HG03354 (cell line): ENCODE data around the gene SPATA13.

Experiments
- ATAC-seq: cut with Tn5 transposase; IDR thresholded peaks from one replicate; pipeline ENCODE4 v1.9.1; 2021; ENCODE audit warnings: mild to moderate bottlenecking; ENCODE audit not compliant: unreplicated experiment, poor library complexity, severe bottlenecking

SPATA13 gene

DNA sequence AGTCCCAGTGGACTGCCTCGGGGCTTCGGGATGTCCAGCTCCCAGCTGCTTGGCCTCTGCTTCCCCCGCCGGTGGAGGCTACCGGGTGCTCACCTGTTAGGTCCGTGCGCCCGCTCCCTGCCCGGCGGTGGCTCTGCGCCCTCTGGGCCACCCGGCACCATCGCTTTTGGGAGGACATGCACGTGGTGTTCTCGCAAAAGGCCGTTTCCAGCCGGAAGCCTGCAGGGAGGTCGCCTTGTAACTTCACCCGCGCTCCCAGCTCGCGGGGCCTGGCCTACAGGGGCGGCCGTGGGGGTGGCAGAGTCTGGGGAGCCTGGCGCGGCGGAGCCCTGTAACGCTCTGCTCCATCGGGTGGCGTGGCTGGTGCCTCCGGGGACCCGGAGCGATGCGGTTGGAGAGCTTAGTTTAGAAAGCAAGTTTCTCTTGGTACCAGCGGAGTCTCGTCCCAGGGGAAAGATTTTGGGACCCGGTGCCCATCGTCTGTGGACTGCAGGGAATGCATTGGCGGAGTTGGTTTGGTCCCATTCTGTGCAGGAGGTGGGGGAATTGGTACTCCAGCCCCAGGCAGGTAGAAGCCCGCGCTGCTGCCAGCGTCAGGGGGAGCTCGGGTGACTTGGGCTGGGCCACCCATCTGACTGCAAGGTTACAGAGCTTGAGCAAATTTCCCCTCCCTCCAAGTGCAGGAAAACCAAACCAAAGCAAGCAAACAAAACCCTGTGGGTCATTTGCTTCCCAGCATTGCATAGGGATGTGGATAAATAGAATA is 673 bp downstream of the SPATA13 start:
- peak; percentile 52 for ATAC-seq

DNA sequence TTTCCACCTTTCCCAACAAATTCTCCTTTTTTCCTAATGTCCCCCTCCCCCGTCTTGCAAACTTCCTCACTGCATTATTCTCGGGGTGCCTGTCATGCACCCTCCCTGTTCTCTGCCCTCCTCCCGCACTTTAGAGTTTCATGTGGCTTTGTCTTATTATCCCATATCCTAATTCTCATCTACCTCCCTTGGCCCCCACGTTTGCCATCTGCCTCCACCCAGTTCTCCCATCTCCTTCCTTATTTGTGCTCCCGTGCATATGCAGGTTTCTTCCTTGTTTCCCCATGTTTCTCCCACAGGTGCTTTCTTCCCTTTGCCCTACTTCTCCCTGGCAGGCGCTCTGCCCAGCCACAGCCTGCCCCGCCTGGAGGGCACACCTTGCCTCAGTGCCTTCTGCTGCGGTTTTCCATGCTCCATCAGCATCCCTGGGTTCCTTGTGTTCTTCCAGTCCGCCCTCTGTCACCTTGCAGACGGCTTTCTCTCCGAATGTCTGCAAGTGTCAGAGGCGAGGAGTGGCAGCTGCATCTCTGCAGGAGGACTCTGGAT is 1.5 kb downstream of the SPATA13 start:
- no peak for ATAC-seq

DNA sequence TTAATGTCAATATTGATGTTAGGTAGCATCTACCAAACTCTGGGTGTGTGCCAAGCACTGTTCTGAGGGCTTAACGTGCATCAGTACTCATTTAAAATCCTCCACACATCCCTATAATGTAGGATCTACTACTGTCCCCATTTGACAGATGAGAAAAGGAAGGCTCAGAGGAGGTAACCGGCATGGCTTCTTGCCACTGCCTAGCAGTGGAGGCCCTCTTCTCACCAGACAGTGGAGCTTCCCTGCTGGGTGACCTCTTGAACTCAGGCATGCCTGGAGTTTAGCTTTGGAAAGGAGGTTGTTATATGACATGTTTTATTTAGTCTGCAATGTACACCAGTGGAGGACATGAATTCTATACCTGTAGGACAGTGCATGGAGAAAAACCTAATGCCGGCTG is 2.1 kb downstream of the SPATA13 start:
- ATAC-seq = no peak

DNA sequence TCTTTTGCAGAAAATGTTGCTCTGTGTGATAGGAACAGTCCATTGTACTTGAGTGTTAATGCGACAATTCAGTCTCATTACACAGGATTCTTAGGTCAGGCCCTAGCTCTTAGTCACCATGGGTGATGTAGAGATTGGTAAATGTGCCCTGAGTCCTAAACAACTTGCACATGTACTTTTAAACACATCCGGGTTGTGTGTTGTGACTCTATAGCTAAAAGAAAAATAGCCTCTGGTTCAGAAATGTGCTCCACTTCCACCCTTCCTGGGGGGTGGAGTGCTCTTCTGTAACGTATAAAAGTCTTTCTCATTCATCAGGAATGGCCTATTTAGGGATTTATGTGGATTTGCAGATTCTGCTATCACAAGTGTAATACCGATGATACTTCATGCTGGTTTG is 5.2 kb downstream of the SPATA13 start:
- ATAC-seq = no peak

DNA sequence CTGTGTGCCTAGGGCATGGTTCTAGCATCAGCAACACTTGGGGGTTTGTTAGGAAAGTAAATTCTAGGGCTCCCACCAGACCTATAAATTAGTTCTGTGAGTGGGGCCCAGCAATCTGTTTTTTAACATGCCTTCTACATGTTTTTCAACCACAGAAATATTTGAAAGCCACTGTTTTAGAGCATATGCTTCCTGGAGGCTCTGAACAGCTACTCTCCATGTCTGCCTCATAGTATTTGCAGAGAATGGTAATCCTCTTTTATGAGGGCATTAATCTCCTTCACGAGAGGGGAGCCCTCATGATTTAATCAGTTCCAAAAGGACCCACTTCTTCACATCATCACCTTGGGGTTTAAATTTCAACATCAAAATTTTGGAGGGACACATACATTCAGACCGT is 6.0 kb downstream of the SPATA13 start:
- ATAC-seq = no peak

DNA sequence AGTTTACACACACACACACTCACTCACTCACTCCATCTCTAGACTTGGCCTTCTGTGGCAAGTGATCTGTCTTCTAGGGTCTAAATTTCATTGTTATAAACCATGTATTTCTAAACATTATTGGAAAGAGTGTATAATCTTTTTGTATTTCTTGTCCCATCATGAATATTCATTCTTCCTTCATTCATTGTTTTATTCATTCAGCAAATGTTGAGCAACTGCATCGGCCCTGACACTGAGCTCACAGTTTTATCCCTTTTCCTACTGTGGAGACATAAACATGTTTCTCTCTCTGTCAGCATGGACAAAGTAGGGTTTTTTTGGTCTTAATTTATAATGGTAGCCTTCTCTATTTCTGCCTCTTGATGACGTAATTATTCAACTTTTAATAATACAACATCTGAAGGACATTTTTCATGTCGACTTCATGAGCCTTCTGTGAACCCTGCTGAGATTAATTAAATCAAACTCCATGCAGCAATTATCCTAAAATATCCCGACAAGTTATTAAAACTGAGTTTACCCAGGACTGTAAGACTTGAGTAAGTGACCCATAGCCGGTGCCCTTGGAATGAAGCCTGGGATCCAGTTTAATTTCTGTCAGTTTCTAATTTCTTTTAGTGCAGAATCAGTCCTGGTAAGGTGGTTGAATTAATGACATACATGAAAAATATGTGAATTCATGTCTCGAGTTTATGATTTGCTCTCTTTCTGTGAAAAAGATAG is 7.3 kb downstream of the SPATA13 start:
- no peak for ATAC-seq

DNA sequence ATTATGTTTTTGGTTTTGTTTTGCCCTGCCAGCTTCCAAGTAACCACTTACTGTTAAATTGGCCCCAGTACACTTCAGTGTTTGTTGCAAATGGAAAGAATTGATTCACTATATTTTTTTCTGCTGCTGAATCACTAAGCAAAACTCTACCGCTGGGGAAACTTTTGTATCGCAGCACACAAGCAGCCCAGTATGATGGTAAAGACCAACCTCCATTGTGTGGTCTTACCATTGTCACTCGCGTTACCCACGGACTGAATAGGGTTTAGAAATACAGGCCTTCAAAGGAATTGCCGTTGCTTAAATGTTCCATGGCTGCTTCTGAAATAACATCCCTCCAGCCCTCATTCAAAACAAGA is 7.9 kb downstream of the SPATA13 start:
- ATAC-seq = no peak

DNA sequence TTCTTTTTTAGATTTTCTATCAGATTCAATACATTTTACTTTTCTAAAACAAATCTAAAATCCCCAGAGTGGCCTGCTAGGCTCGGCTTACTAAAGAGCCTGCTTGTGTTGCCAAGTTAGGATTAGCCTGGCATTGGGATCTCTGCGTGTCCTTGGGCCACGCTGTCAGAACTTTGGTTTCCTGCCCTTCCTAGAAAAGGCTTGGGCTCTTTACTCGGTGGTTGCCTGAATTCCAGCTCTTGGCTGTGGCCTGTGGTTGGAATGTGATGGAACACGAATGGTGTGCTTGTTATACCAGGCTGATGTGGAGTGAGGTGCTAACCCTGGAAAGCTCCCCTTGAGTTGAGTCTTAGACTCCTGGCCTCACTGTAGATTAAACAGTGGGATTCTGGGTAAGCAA is 8.5 kb downstream of the SPATA13 start:
- no peak for ATAC-seq

DNA sequence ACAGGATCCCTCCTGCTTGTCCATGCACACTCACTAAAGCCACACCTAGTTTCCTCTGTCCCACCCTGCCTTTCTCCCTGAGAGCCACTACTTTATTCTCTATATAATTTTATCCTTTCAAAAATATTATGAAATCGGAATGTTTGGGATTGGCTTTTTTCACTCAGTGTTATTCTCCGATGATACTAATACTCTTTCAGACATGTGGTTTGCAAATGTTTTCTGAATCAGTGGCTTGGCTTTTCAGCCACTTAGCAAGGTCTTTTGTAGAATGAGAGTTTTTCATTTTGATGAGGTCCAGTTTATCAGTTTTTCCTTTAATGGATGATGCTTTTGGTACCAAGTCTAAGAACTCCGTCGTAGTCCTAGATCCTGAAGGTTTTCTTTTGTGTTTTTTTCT is 11.6 kb downstream of the SPATA13 start:
- ATAC-seq = no peak

DNA sequence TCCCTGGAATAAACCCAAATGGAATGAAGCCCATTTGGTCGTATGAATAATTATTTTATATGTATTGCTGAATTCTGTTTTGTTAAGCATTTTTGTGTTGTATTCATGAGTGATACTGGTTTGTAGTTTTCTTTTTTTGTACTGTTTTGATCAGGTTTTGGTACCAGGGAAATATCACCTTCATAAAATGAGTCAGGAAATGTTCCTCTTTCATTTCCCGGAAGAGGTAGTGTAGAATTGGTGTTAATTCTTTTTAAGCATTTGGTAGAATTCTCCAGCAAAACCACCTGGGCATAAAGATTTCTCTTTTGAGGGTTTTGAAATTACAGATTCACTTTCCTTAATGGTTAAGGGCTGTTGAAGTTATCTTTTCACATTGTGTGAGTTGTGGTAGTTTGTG is 13.3 kb downstream of the SPATA13 start:
- ATAC-seq = no peak

DNA sequence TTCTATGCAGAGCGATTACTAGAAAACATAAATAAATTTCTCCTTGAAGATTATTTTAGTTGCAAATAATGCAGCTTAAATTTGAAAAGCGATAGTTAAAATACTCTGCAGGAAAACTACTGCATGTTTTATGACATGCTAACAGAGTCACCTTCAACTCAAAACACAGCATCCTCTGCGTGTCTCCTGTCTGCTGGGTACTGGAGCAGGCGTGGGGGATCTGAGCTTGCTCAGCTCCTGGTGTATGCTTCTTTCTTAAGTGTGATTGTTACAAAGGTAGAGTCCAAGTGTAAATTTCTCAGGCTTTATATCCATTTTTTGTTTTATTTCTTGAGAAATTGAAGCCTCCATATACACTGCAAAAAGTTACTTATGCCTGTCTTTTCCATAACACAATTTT is 15.3 kb downstream of the SPATA13 start:
- ATAC-seq = no peak

DNA sequence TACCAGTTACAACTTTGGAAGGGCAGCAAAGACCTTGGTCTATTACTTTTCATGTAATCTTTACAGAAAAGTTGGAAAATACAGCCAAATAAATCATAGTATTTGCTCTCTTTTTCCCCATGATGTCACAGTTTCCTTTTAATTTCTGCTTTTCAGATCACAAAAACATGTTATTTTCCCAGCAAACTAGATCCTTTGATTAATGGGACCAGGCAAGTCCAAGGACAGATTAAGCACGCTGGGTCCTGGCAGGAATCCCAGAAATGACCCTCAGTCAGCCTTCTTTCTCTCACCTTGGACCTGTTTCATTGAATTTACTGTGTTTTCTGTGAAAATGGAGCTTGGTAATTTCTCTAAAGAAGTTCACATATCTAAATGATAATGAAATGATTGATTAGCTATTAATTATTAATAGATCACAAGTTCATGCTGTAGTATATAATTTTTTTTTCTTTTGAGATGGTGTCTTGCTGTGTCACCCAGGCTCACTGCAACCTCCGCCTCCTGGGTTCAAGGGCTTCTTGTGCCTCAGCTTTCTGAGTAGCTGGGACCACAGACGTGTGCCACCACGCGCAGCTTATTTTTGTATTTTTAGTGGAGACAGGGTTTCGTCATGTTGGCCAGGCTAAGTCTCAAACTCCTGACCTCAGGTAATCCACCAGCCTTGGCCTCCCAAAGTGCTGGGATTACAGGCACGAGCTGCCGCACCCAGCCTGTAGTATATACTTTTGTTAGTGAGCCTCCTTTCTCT is 16.0 kb downstream of the SPATA13 start:
- no peak for ATAC-seq

DNA sequence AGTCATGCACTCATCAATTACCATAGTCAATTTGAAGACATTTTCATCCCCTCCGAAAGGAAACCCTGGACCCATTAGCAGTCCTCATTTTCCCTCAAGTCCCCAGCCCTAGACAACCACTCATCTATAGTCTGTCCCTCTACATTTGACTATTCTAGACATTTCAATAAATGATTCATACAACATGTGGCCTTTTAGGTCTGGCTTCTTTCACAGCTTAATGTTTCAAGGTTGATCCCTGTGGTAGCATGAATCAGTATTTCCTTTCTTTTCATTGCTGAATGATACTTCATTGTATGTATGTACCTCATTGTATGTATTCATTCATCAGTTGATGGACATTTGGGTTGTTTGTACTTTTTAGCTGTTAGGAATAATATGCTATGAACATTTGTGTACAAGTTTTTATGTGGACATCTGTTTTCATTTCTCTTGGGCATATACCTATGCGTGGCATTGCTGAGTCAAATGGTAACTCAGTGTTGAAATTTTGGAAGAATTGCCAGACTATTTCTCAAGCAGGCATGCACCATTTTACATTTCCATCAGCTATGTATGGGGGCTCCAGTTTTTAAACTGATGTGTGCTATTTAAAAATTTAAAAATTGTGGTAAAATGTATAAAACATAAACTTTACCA is 18.4 kb downstream of the SPATA13 start:
- ATAC-seq = no peak

DNA sequence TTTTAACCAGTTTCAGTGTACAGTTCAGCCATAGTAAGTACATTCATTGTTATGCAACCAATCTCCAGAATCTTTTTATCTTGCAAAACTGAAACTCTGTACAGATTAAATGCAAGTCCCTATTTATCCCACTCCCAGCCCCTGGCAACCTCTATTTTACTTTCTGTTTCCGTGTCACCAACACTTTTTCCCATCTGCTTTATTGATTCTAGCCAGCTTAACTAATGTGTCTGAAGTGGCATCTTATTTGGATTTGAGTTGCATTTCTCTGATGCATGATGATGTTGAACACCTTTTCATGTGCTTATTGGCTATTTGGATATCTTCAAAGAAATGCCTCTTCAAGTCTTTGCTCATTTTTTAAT is 18.9 kb downstream of the SPATA13 start:
- no peak for ATAC-seq

DNA sequence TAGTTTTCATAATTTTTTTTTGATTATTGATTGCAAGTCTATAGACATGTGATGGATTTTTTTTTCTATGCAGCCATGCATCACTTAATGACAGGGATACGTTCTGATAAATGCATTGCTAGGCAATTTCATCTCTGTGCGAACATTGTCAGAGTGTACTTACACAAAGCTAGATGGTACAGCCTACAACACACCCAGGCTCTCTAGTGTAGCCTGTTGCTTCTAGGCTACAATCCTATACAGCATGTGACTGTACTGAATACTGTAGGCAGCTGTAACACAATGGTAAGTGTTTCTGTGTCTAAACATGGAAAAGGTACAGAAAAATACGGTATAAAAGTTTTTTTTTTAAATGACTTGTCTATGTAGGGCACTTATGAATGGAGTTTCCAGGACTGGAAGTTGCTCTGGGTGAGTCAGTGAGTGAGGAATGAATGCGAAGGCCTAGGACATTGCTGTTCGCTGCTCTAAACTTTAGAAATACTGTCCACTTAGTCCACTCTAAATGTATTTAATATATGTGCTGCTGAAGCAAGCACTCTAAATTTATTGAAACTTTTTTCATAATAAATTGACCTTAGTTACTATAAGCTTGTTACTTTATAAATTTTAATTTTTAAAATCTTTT is 20.3 kb downstream of the SPATA13 start:
- no peak for ATAC-seq

DNA sequence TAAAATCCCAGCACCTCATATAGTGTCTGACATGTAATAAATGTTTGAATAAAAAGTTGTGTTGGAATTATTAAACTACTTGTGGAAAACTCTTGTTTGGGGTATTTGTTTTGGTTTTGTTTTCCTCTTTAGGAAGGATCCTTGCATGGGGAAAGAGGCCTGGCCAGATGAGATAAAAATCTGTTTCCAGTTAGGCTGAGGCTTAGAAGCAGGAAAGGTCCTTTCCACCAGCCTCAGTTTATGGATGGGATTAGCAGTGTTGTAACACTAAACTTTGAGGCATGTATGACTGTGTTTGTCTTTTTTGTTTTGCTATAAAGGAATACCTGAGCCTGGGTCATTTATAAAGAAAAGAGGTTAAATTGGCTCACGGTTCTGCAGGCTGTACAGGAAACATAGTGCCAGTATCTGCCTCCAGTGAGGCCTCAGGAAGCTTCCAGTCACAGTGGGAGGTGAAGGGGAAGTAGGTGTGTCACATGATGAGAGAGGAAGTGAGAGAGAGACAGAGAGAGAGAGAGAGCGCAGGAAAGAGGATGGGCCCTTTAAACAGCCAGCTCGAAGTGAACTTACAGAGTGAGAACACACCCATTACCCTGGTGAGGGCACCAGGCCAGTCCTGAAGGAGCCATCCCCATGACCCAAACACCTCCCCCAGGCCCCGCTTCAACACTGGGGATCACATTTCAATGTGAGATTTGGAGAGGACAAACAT is 21.6 kb downstream of the SPATA13 start:
- ATAC-seq = no peak

DNA sequence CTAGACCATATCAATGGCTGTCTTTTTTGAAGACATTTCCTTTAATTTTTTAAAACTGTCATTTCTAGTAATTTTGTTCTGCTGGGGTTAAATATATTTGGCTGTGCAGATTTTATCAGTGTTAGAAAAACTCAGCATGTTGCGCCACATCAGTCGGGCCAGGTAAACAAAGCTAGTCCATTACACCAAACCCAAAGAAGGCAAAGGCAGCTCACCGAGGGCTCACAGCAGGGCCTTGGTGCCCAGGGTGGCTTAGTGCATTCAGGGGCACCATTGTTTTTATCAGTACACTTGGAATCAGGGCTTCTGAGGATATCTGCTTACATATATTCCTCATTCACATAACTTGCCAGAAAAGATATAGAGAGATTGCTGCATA is 22.2 kb downstream of the SPATA13 start:
- ATAC-seq = no peak

DNA sequence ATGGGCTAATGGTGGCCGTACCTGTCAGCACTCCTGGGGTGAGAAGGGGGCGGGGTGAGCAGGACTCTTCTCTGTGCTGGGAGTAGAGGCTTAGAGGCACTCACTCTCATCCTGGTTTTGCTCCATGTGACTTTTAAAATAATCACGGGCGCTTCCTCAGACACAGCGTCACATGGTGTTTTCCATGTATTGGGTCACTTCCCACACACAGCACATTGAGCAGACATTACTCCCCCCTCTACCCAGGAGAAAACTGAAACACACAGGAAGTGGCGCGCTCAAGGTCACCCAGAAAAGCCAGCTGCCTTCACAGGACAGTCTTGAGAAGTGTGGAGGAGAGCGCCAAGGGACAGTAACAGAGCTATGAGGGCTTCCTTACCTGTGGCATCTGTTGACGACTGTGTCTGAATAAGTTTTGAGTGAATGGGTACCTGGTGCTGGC is 23.2 kb downstream of the SPATA13 start:
- no peak for ATAC-seq

DNA sequence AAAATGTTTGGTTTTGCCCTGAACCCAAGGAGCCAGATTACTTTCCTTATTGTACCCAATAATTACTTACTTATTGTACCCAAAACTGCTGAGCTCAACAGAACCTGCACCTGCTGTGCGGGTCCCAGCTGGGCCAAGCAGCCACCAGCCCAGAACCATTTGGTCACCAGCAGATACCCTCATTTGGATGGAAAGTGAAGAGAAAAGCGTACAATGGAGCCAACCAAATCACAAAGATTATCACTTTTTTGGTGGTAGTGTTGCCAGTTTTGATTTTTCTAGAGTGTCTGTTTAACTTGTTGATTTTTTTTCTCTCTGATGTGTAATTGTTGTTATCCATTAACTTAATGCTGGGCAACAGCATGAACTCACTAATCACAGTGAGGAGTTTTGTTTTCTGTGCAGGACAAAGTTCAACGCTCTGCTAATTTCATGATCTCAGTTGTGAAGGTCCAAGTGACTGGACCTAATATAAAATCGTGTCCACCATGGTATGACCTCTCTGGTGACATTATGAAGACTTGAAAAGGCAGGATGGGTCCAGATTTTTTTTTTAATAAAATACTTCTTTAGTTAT is 23.8 kb downstream of the SPATA13 start:
- ATAC-seq = no peak
